ENCODE measurements around the gene STK17B.
"Not testable (repeated sequence)": the region's sequence is repeated elsewhere in the genome, so short reads cannot be mapped to it uniquely, and the experiment has no call there.

Gene STK17B

GRCh38 chr2:196171248-196171871, at the start of gene STK17B:
STK17B (minus strand) TSS chr2:196171578; CDS start chr2:196163383, 8,195 bp downstream.
- DNase-seq (ENCODE audit: low read depth): peak; percentile 55

GRCh38 chr2:196220671-196221070, 49.3 kb upstream of the STK17B start:
- DNase-seq (ENCODE audit: low read depth): no peak

DNA sequence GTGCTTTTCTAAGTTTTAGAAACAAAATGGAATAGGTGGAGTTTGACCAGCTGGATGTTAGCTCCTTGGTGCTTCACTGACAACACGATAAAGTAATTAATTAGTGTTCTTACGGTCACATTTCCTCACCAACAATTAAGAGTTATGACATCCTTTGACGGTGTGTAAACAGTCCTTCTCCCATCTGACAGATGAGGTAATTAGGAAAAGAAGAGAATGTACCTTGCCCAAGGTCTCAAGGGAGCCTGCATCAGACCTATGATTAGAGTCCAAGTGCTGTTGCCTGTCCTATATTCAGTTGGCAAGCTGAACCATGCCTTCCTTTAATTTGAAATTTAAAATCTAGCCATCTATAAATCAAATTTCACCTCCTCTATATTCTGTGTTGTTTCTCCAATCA, 48.3 kb upstream of the STK17B start:
- no peak for DNase-seq (ENCODE audit: low read depth)

GRCh38 chr2:196218106-196218505, 46.7 kb upstream of the STK17B start:
- no peak for DNase-seq (ENCODE audit: low read depth)

DNA sequence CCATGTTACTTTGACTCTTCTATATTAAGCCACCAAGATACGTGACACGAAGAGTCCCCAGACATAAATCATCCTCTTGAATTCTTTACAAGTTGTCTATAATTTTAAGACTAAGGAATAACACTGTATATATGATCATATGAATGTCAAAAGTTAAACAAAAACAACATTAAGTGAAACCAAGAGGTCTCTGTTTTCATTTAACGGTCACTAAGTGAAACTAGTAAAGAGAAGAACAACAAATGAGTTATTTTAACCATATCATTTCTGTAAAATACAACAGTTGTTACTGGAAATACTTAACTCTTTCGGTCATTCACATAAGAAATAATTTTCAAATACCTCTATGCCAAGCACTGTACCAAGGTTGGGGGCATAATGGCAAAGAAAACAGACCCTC, 45.7 kb upstream of the STK17B start:
- DNase-seq (ENCODE audit: low read depth): no peak

- DNase-seq (ENCODE audit: low read depth): no peak
These were observed 44.0 kb upstream of the STK17B start for GRCh38 chr2:196215376-196215775.

- no peak for DNase-seq (ENCODE audit: low read depth)
These were observed 42.8 kb upstream of the STK17B start for GRCh38 chr2:196214156-196214555.

DNA sequence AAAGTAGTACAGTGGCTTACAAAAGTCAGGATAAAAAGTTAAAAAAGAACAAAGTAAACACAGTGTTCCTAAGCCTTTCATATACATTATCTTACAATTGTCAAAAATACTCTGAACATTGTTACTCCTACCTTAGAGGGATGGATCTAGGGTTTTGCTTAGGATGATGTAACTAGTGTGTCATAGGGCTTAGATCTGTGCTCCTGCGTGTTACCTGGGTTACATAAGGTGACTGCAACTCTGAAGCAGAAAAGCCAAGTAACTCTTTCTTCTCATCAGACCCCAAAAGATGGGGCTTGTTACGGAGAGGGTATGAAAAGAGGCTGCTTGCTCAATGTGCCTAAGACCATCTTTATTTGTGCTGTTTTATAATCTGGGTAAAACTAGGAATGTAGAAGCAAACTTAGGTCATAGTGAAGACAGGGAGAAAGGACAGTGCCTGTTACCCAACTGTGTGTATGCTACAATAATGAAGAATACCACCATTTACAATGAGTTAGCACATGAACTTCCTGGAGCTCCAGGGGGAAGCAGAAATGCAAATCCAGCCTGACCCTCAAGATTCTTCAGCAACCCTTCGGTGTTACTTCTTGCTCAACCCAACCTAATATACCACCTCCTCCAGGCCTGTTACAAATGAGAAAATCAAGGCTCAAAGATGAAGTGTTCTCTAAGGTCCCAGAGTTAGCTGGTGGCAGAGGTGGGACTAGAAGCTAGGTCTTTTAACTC, 42.0 kb upstream of the STK17B start:
- DNase-seq (ENCODE audit: low read depth): no peak

DNA sequence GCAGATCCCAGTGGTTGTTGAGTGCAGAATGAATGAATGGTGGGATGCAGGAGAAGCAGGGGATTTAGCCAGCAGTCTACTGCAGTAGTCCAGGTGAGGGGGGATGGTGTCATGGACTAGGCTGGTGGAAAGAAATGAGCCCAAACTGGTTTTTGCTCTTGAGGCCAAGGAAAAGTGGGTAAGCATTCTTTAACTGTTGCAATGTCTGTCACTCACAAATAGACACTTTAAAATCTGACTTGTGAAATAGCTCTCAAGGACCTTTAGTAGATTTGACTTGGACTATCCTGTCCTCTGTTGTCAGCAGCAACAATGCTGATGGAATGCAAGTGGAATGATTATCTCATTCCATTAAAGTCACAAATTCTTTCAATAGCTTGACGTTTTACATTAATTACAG, 37.5 kb upstream of the STK17B start:
- DNase-seq (ENCODE audit: low read depth): no peak

GRCh38 chr2:196206804-196207203, 35.4 kb upstream of the STK17B start:
- no peak for DNase-seq (ENCODE audit: low read depth)

GRCh38 chr2:196205881-196206435, 34.6 kb upstream of the STK17B start:
- no peak for DNase-seq (ENCODE audit: low read depth)

DNA sequence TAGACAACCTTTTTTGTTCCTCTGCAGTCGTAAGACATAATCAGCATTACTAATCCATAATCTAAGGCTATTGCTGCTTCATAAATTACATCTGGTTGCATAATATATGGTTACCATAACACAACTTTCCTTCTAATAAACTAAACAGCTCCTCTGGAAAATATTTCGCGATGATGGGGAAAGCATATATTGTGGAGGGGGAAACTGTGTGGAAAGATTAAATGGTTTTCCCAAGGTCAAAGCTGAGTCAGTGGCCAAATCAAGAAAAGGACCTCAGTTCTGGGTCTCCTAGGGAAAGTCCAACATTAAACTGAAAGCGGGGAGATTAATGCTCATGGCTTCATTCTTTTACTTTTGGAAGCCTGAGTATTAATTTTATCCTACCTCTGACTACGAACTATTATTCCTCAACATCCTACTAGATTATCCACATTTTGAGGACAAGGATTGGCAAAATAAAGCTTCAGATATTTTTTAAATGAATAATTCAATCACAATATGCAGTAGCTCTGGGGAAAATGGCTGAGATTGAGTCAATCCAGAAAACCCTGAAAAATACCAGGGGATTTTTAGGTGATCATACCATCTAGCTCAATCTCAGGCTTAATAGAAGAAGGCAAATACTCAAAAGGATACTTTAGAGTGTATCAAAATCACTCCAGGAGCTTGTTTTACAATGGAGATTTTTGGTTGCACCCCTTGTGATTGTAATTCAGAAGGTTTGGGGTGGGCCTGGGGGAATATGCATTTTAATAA, 33.8 kb upstream of the STK17B start:
- no peak for DNase-seq (ENCODE audit: low read depth)

- no peak for DNase-seq (ENCODE audit: low read depth)
These were observed 30.0 kb upstream of the STK17B start for GRCh38 chr2:196201229-196202009.

DNA sequence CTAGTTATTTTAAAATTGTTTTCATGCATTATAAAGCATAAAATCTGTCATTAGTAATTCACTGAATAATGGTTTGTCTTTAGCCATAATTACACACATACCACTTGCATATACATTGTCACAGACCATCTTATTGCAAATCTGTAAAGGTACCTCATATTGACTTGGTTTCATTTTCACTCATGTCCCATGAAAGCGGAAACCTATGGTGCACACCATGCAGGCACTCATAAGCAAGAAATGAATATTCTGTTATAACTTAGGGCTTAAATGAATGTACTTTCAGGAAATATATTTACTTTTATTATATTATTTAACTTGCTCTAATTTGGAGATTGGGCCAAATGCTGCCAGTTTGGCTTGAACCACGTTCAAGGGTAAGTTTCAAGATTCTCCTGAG, 29.2 kb upstream of the STK17B start:
- DNase-seq (ENCODE audit: low read depth): no peak

DNA sequence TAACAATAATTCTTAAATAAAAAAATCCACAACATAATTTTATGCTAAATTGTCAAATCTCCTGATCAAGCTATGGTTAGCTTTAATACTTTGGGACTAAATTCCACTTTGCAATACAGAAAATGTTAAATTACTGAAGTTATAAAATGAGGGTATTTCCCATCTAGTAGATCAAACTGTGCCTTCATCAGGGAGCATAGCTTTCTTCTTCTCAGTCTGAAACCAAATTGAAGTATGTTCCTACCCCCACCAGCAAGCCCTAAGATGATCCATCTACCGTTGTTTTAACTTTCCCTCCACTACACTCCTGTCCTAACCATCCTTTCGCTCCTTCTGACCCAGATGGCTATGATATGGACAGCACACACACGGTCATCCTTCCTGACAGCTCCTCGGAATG, 24.4 kb upstream of the STK17B start:
- no peak for DNase-seq (ENCODE audit: low read depth)

GRCh38 chr2:196195302-196195701, 23.9 kb upstream of the STK17B start:
- no peak for DNase-seq (ENCODE audit: low read depth)

- DNase-seq (ENCODE audit: low read depth): no peak
These were observed 20.2 kb upstream of the STK17B start for GRCh38 chr2:196191541-196191940.

DNA sequence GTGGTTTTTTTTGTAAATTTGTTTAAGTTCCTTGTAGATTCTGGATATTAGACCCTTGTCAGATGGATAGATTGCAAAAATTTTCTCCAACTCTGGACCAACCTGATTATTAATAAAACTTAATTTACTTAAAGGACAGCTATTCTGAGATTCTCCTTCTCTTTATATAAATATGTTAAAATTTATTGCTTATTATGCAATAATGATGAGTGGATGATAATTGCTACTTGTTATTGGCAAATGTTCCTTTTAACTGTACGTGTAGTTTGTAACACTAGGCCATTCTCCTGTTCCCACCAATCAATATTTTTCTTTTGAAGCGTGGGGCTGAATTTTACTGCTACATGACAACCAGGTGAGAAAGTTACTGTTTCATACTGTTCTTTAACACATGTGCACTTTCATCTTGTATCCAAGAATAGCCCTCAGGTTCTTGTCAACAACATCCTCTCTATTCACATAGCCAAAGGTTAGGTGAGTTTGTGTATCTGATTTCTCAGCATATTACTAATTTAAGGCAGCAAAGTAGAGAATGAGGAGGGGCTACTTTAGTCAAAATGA, 16.6 kb upstream of the STK17B start:
- no peak for DNase-seq (ENCODE audit: low read depth)

DNA sequence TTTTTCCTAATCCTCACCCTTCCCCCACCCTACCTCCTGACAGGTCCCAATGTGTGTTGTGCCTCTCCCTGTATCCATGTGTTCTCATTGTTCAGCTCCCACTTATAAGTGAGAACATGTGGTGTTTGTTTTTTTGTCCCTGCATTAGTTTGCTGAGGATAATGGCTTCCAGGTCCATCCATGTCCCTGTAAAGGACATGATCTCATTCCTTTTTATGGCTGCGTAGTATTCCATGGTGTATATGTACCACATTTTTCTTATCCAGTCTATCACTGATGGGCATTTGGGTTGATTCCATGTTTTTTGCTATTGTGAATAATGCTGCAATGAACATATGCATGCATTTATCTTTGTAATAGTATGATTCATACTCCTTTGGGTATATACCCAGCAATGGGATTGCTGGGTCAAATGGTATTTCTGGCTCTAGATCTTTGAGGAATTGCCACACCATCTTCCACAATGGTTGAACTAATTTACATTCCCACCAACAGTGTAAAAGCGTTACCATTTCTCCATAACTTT, 15.9 kb upstream of the STK17B start:
- not testable (repeated sequence) for DNase-seq (ENCODE audit: low read depth)

GRCh38 chr2:196186266-196186980, 15.0 kb upstream of the STK17B start:
- DNase-seq (ENCODE audit: low read depth): no peak

DNA sequence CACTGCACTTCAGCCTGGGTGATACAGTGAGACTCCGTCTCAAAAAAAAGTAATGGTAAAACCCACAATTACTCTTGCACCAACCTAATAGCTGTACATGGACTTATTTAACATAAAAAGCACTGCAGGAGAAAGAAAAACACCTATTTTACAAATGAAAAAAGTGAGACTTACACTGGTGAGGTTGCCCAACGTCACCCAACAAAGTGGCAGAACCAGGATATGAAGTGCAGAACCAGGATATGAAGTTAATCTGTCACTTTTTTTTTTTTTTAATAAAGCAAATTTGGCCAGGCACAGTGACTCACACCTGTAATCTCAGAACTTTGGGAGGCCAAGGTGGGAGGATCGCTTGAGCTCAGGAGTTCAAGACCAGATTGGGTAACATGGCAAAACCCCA, 13.5 kb upstream of the STK17B start:
- no peak for DNase-seq (ENCODE audit: low read depth)

Data from non-pigmented ciliary epithelial cell (primary cell).